GM21528 (cell line): Measurements from ENCODE around the gene ANKRD13A.

ENCODE experiments used
- ATAC-seq: cut with Tn5 transposase; IDR thresholded peaks from one replicate; pipeline ENCODE4 v1.9.1; 2021; ENCODE audit warnings: mild to moderate bottlenecking, moderate library complexity; ENCODE audit not compliant: unreplicated experiment, low FRiP score

ANKRD13A gene

GRCh38 chr12:109998904-109999648 lies at the start of gene ANKRD13A:
Gene ANKRD13A (plus strand): TSS chr12:109999430. CDS start chr12:109999689, 259 bp downstream.
- peak; percentile 44 for ATAC-seq

- ATAC-seq: no peak
Observed at GRCh38 chr12:109950625-109951024, 48.6 kb upstream of the ANKRD13A start.

GRCh38 chr12:109951136-109951535 lies 48.1 kb upstream of the ANKRD13A start:
- ATAC-seq: no peak

- no peak for ATAC-seq
Observed at GRCh38 chr12:109951751-109952150, 47.5 kb upstream of the ANKRD13A start.

- no peak for ATAC-seq
Observed at GRCh38 chr12:109952160-109952858, 46.9 kb upstream of the ANKRD13A start.

GRCh38 chr12:109952873-109953272 lies 46.4 kb upstream of the ANKRD13A start:
- ATAC-seq: no peak

GRCh38 chr12:109953656-109954055 lies 45.6 kb upstream of the ANKRD13A start:
- no peak for ATAC-seq

GRCh38 chr12:109958374-109958773 lies 40.9 kb upstream of the ANKRD13A start:
- no peak for ATAC-seq

- ATAC-seq: no peak
Observed at GRCh38 chr12:109959411-109960093, 39.7 kb upstream of the ANKRD13A start.

GRCh38 chr12:109961201-109961600 lies 38.0 kb upstream of the ANKRD13A start:
- no peak for ATAC-seq

GRCh38 chr12:109961612-109962011 lies 37.6 kb upstream of the ANKRD13A start:
- ATAC-seq: no peak

- no peak for ATAC-seq
Observed at GRCh38 chr12:109962398-109962797, 36.8 kb upstream of the ANKRD13A start.

- no peak for ATAC-seq
Observed at GRCh38 chr12:109963330-109963729, 35.9 kb upstream of the ANKRD13A start.

GRCh38 chr12:109963743-109964429 lies 35.3 kb upstream of the ANKRD13A start:
- no peak for ATAC-seq

- no peak for ATAC-seq
Observed at GRCh38 chr12:109966546-109966945, 32.7 kb upstream of the ANKRD13A start.

GRCh38 chr12:109967383-109968031 lies 31.7 kb upstream of the ANKRD13A start:
- no peak for ATAC-seq

- no peak for ATAC-seq
Observed at GRCh38 chr12:109968032-109968420, 31.2 kb upstream of the ANKRD13A start.

GRCh38 chr12:109968801-109969200 lies 30.4 kb upstream of the ANKRD13A start:
- no peak for ATAC-seq

GRCh38 chr12:109972821-109973220 lies 26.4 kb upstream of the ANKRD13A start:
- no peak for ATAC-seq

GRCh38 chr12:109981311-109981710 lies 17.9 kb upstream of the ANKRD13A start:
- ATAC-seq: no peak
